VCaP (cell line): ENCODE data around the gene HTRA1.

Source experiments
- H3K27ac ChIP-seq: fragments of 450-650 bp; 2 replicates; pipeline ENCODE4 v1.5.1; 2017
- TF ChIP-seq, protein P1 (sequence below): fragments of 450-650 bp; conservative IDR thresholded peaks from 2 replicates; pipeline ENCODE4 v1.5.1; 2017; ENCODE audit warnings: mild to moderate bottlenecking, moderate library complexity

Gene HTRA1

DNA sequence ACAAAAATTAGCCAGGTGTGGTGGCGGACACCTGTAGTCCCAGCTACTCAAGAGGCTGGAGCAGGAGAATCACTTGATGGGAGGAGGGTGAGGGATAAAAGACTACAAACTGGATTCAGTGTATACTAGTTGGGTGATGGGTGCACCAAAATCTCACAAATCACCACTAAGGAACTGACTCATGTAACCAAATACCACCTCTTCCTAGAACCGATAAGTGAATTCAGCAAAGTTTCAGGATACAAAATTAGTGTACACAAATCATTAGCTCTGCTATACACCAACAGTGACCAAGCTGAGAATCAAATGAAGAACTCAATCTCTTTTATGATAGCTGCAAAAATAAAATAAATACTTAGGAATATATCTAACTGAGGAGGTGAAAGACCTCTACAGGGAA lies 76.2 kb downstream of the HTRA1 start:
- TF ChIP-seq, protein P1, sequence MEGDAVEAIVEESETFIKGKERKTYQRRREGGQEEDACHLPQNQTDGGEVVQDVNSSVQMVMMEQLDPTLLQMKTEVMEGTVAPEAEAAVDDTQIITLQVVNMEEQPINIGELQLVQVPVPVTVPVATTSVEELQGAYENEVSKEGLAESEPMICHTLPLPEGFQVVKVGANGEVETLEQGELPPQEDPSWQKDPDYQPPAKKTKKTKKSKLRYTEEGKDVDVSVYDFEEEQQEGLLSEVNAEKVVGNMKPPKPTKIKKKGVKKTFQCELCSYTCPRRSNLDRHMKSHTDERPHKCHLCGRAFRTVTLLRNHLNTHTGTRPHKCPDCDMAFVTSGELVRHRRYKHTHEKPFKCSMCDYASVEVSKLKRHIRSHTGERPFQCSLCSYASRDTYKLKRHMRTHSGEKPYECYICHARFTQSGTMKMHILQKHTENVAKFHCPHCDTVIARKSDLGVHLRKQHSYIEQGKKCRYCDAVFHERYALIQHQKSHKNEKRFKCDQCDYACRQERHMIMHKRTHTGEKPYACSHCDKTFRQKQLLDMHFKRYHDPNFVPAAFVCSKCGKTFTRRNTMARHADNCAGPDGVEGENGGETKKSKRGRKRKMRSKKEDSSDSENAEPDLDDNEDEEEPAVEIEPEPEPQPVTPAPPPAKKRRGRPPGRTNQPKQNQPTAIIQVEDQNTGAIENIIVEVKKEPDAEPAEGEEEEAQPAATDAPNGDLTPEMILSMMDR = no peak
- H3K27ac ChIP-seq = no peak overlapping the region

DNA sequence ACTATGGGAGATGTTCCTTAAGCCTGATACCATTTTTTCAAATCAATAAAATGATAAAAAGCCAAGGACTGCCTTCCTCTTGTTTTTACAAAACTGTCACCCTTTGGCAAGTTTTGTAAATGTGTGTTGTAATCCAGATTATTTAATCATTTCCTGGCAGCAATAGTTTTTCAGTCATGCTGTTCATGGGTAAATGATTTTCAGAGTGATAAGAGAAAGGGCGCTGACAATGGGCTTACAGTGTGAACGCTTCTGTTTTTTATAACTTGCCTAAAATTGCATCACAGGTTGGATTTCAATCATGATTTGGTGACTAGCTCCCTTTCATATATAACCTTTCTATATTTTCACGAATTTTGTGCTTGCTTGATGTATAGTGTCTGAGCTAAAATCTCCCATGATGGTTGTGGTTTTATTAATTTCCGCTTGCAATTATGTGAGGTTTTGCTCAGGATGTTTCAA lies 80.2 kb downstream of the HTRA1 start:
- TF ChIP-seq, protein P1 = no peak
- H3K27ac ChIP-seq = no peak overlapping the region

DNA sequence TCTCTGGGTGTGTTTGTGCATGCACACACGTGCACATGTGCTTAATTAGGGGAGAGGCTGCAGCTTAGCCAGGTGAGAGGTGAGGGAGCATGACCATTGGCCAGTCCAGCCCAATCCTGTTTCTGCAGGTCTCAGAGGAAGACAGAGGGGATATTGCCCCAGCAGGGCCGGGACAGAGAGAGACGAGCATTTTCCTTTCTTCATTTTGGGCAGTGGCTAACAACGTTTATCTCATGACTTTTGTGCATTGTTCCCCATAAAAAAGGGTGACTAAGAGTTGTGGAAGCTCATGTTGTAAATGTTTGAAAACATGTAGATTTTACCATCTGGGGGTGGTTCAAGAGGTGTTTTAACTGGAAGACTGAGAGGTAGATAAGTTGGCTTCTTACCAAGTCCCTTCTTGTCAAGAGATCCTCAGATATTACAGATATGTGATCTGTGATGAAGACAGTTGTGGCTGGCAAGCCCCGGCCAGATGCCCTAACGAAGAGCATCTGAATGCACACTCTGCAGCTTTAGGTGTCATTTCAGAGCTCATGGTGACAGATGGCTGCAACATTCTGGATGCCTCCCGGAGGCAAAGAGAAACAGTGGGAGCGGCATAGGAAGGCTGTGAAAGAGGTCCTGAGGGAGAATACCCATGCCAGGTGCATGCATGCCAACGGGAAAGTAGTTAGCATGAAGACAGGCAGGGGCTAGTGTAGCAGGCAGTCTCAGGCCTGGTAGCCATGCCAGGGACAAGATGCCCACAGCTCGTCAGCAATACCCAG lies 82.5 kb downstream of the HTRA1 start:
- TF ChIP-seq, protein P1 = no peak
- H3K27ac ChIP-seq = no peak overlapping the region

DNA sequence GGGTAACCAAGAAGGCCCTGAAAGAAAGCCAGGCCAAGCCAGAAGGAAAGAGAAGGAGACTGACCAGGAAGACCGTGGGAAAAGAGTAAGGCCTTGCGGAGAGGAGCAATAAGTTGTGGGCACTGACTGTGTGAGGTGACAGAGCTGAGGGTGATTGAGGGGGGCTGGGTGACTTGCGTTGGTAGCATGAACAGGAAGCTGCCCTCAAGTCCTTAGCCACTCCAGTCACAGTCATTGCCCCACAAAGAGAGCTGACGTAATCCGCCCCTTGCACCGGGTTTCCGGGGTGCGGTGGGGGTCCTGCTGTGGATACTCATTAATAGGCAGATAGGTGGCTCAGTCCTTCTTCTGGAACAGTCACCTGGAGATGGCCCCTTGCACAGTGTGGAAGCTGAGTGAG lies 83.1 kb downstream of the HTRA1 start:
- no peak overlapping the region for H3K27ac ChIP-seq
- TF ChIP-seq, protein P1 = no peak

DNA sequence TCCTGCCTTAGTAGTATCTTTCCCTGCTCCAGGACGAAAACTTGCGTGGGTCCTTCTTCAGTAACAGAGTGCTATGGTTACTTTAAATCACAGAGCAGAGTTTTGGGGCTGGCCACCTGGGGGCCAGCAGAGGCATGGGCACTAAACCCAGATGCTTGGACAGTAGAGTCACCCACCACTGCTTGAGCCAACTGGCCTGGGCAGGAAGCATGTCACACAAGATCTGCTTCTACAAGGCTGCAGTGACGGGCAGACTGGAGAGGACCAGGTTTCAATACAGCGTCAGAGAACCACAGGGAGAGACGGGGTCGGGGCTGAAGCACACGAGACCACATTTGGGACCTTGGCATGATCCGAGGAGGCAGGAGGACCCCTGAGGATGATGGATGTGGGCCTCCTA lies 84.9 kb downstream of the HTRA1 start:
- H3K27ac ChIP-seq = no peak overlapping the region
- TF ChIP-seq, protein P1 = no peak

DNA sequence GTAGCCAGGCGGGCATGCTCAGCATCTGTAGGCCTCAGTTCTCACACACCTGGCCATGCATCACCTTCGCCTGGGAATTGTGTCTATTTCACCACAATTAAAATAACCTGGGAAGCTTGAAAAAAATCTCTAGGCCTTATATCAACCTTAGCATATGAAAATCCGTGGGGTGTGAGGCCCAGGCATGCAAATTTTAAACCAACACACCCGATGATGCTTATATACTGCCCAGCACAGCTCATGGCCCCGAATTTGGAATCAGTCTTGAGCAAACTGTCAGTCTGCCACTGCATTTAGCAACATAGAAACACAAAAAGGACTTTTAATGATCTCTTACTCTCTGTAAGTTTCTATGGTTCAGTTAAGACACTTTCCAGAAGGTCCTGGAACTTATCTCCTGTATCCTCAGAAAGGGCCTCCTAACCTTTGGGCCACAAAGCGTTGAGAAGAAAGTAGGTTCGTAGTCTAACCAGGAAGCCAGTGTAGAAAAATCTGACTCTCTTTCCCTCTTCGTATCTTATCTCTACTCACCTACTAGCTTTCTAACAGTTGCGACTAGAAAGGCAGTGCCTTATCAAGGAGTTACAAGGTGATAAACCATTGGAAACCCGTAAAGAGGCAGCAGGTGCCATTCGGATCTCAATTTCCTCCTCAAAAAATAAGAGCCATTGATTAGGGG lies 87.2 kb downstream of the HTRA1 start:
- H3K27ac ChIP-seq = no peak overlapping the region
- TF ChIP-seq, protein P1 = no peak

DNA sequence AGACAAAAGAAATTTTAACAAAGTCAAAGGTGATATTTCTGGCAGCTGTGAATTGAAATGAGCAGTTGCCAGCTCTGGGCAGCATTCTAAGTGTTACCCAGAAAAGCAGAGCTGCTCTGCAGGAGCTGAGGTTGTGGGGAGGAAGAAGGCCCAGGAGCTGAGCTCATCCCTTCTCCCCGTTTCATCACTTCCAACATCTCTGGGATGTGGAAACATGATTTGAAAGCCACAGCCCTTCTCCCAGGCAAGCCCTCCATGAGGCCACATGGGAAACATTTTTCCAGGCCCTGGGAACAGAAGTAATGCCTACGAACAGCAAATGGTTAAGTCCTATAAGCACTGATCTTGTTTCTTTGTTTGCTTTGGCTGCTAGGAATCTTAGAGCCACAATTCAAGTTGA lies 88.3 kb downstream of the HTRA1 start:
- TF ChIP-seq, protein P1 = no peak
- H3K27ac ChIP-seq = no peak overlapping the region
